H9 (cell line): ENCODE results near the gene HUNK. TPM values are rescaled to one million over a fixed set of nuclear protein-coding genes. Genes with fewer than 3 reads are reported as not detected.

Experiments
- DNase-seq: peaks from one replicate; pipeline ENCODE4 v3.0.0-alpha.2; 2017
- H2AFZ ChIP-seq: one replicate; pipeline ENCODE4 v1.6.1; 2013; ENCODE audit warnings: mild to moderate bottlenecking, low read length, control low read depth, moderate library complexity
- H2AK5ac ChIP-seq: 2 replicates; pipeline ENCODE4 v1.6.1; 2013; ENCODE audit warnings: low read length, control low read depth, mixed read lengths; ENCODE audit not compliant: insufficient read length
- H2BK120ac ChIP-seq: one replicate; pipeline ENCODE4 v1.6.1; 2013; ENCODE audit warnings: low read depth, mild to moderate bottlenecking, low read length, control low read depth, inconsistent platforms; ENCODE audit not compliant: poor library complexity, severe bottlenecking
- H2BK12ac ChIP-seq: 2 replicates; pipeline ENCODE4 v1.6.1; 2013; ENCODE audit warnings: low read length, control low read depth, mixed read lengths, low read depth; ENCODE audit not compliant: insufficient read length
- H2BK15ac ChIP-seq: 2 replicates; pipeline ENCODE4 v1.6.1; 2013; ENCODE audit warnings: low read depth, low read length, control low read depth
- H2BK20ac ChIP-seq: one replicate; pipeline ENCODE4 v1.6.1; 2013; ENCODE audit warnings: low read depth, mild to moderate bottlenecking, low read length, control low read depth, inconsistent platforms; ENCODE audit not compliant: poor library complexity, severe bottlenecking
- H2BK5ac ChIP-seq: 2 replicates; pipeline ENCODE4 v1.6.1; 2013; ENCODE audit warnings: low read length, control low read depth, mixed read lengths; ENCODE audit not compliant: insufficient read length
- H3K14ac ChIP-seq: 2 replicates; pipeline ENCODE4 v1.6.1; 2013; ENCODE audit warnings: low read length, control low read depth; ENCODE audit not compliant: insufficient read depth
- H3K18ac ChIP-seq: 2 replicates; pipeline ENCODE4 v1.6.1; 2013; ENCODE audit warnings: low read depth, mild to moderate bottlenecking, mixed read lengths, low read length, control low read depth; ENCODE audit not compliant: insufficient read length
- H3K23ac ChIP-seq: 2 replicates; pipeline ENCODE4 v1.6.1; 2013; ENCODE audit warnings: low read length, control low read depth, mixed read lengths, low read depth; ENCODE audit not compliant: insufficient read length
- H3K23me2 ChIP-seq: 2 replicates; pipeline ENCODE4 v1.6.1; 2013; ENCODE audit warnings: low read depth, mild to moderate bottlenecking, mixed read lengths, low read length, control low read depth; ENCODE audit not compliant: insufficient read length, poor library complexity, severe bottlenecking
- H3K27ac ChIP-seq: 2 replicates; pipeline ENCODE4 v1.5.1; 2013; ENCODE audit warnings: low read length, control low read depth, mixed read lengths, low read depth; ENCODE audit not compliant: insufficient read length
- H3K27me3 ChIP-seq: 2 replicates; pipeline ENCODE4 v1.6.1; 2013; ENCODE audit warnings: low read length, control low read depth, inconsistent platforms; ENCODE audit not compliant: insufficient read depth
- H3K4ac ChIP-seq: 2 replicates; pipeline ENCODE4 v1.6.1; 2013; ENCODE audit warnings: low read depth, mild to moderate bottlenecking, control low read depth, inconsistent platforms, low read length, moderate library complexity
- H3K4me1 ChIP-seq: 2 replicates; pipeline ENCODE4 v1.6.1; 2013; ENCODE audit warnings: low read length, control low read depth, inconsistent platforms; ENCODE audit not compliant: insufficient read depth
- H3K4me2 ChIP-seq: 2 replicates; pipeline ENCODE4 v1.6.1; 2013; ENCODE audit warnings: low read length, control low read depth, mixed read lengths; ENCODE audit not compliant: insufficient read length, insufficient read depth
- H3K56ac ChIP-seq: 2 replicates; pipeline ENCODE4 v1.6.1; 2013; ENCODE audit warnings: low read depth, mild to moderate bottlenecking, mixed read lengths, low read length, control low read depth; ENCODE audit not compliant: insufficient read length
- H3K79me1 ChIP-seq: 2 replicates; pipeline ENCODE4 v1.6.1; 2013; ENCODE audit warnings: low read depth, mild to moderate bottlenecking, moderate library complexity, low read length, control low read depth, inconsistent platforms; ENCODE audit not compliant: insufficient read depth, poor library complexity, severe bottlenecking
- H3K79me2 ChIP-seq: 2 replicates; pipeline ENCODE4 v1.6.1; 2013; ENCODE audit warnings: low read length, control low read depth, inconsistent platforms; ENCODE audit not compliant: insufficient read depth
- H3K9ac ChIP-seq: 2 replicates; pipeline ENCODE4 v1.6.1; 2013; ENCODE audit warnings: low read length, control low read depth, mixed read lengths; ENCODE audit not compliant: insufficient read length; ENCODE audit errors: extremely low read depth
- H3K9me3 ChIP-seq: one replicate; pipeline ENCODE4 v1.6.1; 2013; ENCODE audit warnings: low read depth, low read length, inconsistent platforms; ENCODE audit not compliant: control insufficient read depth
- H3T11ph ChIP-seq: one replicate; pipeline ENCODE4 v1.6.1; 2013; ENCODE audit warnings: mild to moderate bottlenecking, low read length, control low read depth, inconsistent platforms
- H4K20me1 ChIP-seq: one replicate; pipeline ENCODE4 v1.6.1; 2013; ENCODE audit not compliant: control insufficient read depth, insufficient read length, insufficient read depth
- H4K5ac ChIP-seq: 2 replicates; pipeline ENCODE4 v1.6.1; 2013; ENCODE audit warnings: low read depth, mild to moderate bottlenecking, mixed read lengths, low read length, control low read depth; ENCODE audit not compliant: insufficient read length
- H4K8ac ChIP-seq: replicated peaks from 2 replicates; pipeline ENCODE4 v1.6.1; 2013; ENCODE audit warnings: low read length, control low read depth, mixed read lengths, low read depth; ENCODE audit not compliant: insufficient read length
- H4K91ac ChIP-seq: 2 replicates; pipeline ENCODE4 v1.6.1; 2013; ENCODE audit warnings: low read depth, mild to moderate bottlenecking, moderate library complexity, mixed read lengths, low read length, control low read depth; ENCODE audit not compliant: insufficient read length
- H3K27ac Mint-ChIP-seq, 3 experiments: 2 replicates in 2 of 3; 3 replicates in 1 of 3; pipeline ENCODE4 v1.8.0; 2020 to 2021; ENCODE audit warnings: mixed read lengths in 3 of 3, mild to moderate bottlenecking in 1 of 3, moderate library complexity in 1 of 3
- H3K27me3 Mint-ChIP-seq: 2 replicates; pipeline ENCODE4 v1.8.0; 2021; ENCODE audit warnings: low read depth, mild to moderate bottlenecking, moderate library complexity, mixed read lengths
- H3K36me3 Mint-ChIP-seq, 3 experiments: 2 replicates in 2 of 3; 3 replicates in 1 of 3; pipeline ENCODE4 v1.8.0; 2020 to 2021; ENCODE audit warnings: low read depth in 3 of 3, mixed read lengths in 3 of 3; ENCODE audit not compliant: insufficient read depth in 1 of 3
- H3K4me1 Mint-ChIP-seq, 2 experiments: 2 replicates each; pipeline ENCODE4 v1.8.0; 2020; ENCODE audit warnings: mixed read lengths in 2 of 2
- H3K4me3 Mint-ChIP-seq, 2 experiments: 2 replicates in 1 of 2; 3 replicates in 1 of 2; pipeline ENCODE4 v1.8.0; 2020 to 2021; ENCODE audit warnings: mild to moderate bottlenecking in 2 of 2, mixed read lengths in 2 of 2, moderate library complexity in 1 of 2
- H3K9me3 Mint-ChIP-seq, 2 experiments: 2 replicates in 1 of 2; 3 replicates in 1 of 2; pipeline ENCODE4 v1.8.0; 2020; ENCODE audit warnings: mild to moderate bottlenecking in 2 of 2, mixed read lengths in 2 of 2, moderate library complexity in 1 of 2
- CTCF ChIP-seq: fragments of 200-600 bp; sonication (generic); conservative IDR thresholded peaks from 3 replicates; pipeline ENCODE4 v1.8.0; 2021; ENCODE audit warnings: antibody characterized with exemption, mild to moderate bottlenecking
- WGBS: extraction: QIAGEN DNeasy Blood & Tissue Kit; methylation state at CpG from one replicate; pipeline ENCODE4 v1.1.7; 2013; ENCODE audit warnings: missing lambda C conversion rate, low lambda C conversion rate, mixed read lengths; ENCODE audit not compliant: insufficient read length; ENCODE audit errors: extremely low coverage; 5-methylcytosine and 5-hydroxymethylcytosine counted together
- total RNA-seq: library from RNA; stranded (reverse); gene quantifications from 2 replicates; pipeline ENCODE4 v1.2.1, GENCODE V29; 2021

HUNK gene
- total RNA-seq, 1 experiment from 2014 or later: 5.8 TPM

DNA sequence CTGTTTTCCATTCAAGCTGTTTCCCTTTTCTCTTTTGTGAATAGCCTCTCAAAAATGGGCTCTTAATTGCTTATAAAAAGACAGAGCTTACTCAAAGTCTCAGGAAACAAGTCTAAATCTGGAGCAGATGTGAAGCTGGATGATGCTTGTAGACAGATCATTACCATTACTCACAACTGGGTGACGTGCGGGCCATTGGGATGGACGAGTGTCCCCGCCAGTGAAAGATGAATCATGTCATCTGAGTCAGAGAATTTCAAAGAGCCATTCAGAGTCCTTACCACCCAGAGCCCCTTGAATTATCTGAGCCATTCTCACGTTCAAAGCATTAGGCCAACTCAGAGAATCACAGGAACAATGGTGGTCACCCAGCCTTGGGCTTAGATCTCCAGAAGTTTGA lies 134.6 kb downstream of the HUNK start:
- H2BK120ac ChIP-seq: no peak overlapping the region
- H3K4me1 ChIP-seq: no peaks in the 10 kb centered on the region
- H2BK5ac ChIP-seq: no peak overlapping the region
- H3K14ac ChIP-seq: no peak overlapping the region
- no peak overlapping the region for H4K5ac ChIP-seq
- H3K27me3 Mint-ChIP-seq: no peaks in the 10 kb centered on the region; the same call in 1 of the 2 replicates
- no peaks in the 10 kb centered on the region for H3K9me3 ChIP-seq
- no peak overlapping the region for H4K91ac ChIP-seq
- H3K56ac ChIP-seq: no peak overlapping the region
- no peaks in the 10 kb centered on the region; a peak in 1 of 7 replicates for H3K36me3 Mint-ChIP-seq
- no peaks in the 10 kb centered on the region for H3K4me1 Mint-ChIP-seq
- no CpG with 5 or more reads among the region's 5 CpGs for WGBS
- no peak overlapping the region for H3K9ac ChIP-seq
- no peak overlapping the region for H2BK20ac ChIP-seq
- H3K4ac ChIP-seq: no peak overlapping the region
- no peak overlapping the region for H3T11ph ChIP-seq
- no peak overlapping the region for H3K27ac Mint-ChIP-seq
- H4K8ac ChIP-seq: no peak overlapping the region
- no peak for TF ChIP-seq CTCF
- no peak overlapping the region for H3K4me2 ChIP-seq
- no peaks in the 10 kb centered on the region; a peak in 1 of 5 replicates for H3K9me3 Mint-ChIP-seq
- no peak overlapping the region for H2BK15ac ChIP-seq
- no peak overlapping the region for H2BK12ac ChIP-seq
- H3K23me2 ChIP-seq: no peaks in the 10 kb centered on the region
- no peaks in the 10 kb centered on the region for H3K27me3 ChIP-seq
- H4K20me1 ChIP-seq: no peaks in the 10 kb centered on the region
- H3K18ac ChIP-seq: no peak overlapping the region
- no peak overlapping the region for H2AFZ ChIP-seq
- no peak overlapping the region for H3K27ac ChIP-seq
- H3K79me1 ChIP-seq: no peaks in the 10 kb centered on the region
- no peak overlapping the region for H3K4me3 Mint-ChIP-seq
- no peaks in the 10 kb centered on the region for H3K79me2 ChIP-seq
- no peak overlapping the region for H3K23ac ChIP-seq
- DNase-seq: no peak
- H2AK5ac ChIP-seq: no peak overlapping the region
